Nephron (organoid): ENCODE data around the gene GKAP1.
"Not testable (repeated sequence)": the region's sequence is repeated elsewhere in the genome, so short reads cannot be mapped to it uniquely, and the experiment has no call there.

Source experiments
- H3K27ac Mint-ChIP-seq, 3 experiments: 2 replicates each; pipeline ENCODE4 v1.8.0; 2020; ENCODE audit warnings: mixed read lengths in 3 of 3, mild to moderate bottlenecking in 2 of 3, moderate library complexity in 1 of 3
- H3K27me3 Mint-ChIP-seq: 2 replicates; pipeline ENCODE4 v1.8.0; 2021; ENCODE audit warnings: low read depth, mild to moderate bottlenecking, moderate library complexity, mixed read lengths
- H3K36me3 Mint-ChIP-seq: 2 replicates; pipeline ENCODE4 v1.8.0; 2020; ENCODE audit warnings: low read depth, mixed read lengths
- H3K4me1 Mint-ChIP-seq: 2 replicates; pipeline ENCODE4 v1.8.0; 2020; ENCODE audit warnings: mixed read lengths
- H3K4me3 Mint-ChIP-seq, 3 experiments: 2 replicates each; pipeline ENCODE4 v1.8.0; 2020; ENCODE audit warnings: mild to moderate bottlenecking in 3 of 3, mixed read lengths in 3 of 3, moderate library complexity in 2 of 3
- H3K9me3 Mint-ChIP-seq: 2 replicates; pipeline ENCODE4 v1.8.0; 2020; ENCODE audit warnings: mixed read lengths
- CTCF ChIP-seq, 3 experiments: fragments of 200-600 bp; sonication (generic); IDR thresholded peaks; one replicate each; pipeline ENCODE4 v1.5.0; 2021; ENCODE audit warnings: antibody characterized with exemption in 3 of 3; ENCODE audit not compliant: unreplicated experiment in 3 of 3

GKAP1 gene

GRCh38 chr9:83817356-83818278 is at the start of gene GKAP1:
TSS of gene GKAP1 (minus strand) at chr9:83817769. CDS start at chr9:83806517, 11,252 bp downstream.
- not testable (repeated sequence) for H3K27me3 Mint-ChIP-seq
- H3K4me3 Mint-ChIP-seq = peak within 1 kb of the TSS; percentile 85 to 92 (median 87)

GRCh38 chr9:83849895-83850294 is 32.3 kb upstream of the GKAP1 start:
- not testable (repeated sequence) for H3K27ac Mint-ChIP-seq, H3K9me3 Mint-ChIP-seq, H3K4me1 Mint-ChIP-seq, H3K27me3 Mint-ChIP-seq, H3K4me3 Mint-ChIP-seq
- peaks cover 33% of the 10 kb centered on the region for H3K36me3 Mint-ChIP-seq

More at GRCh38 chr9:83817356-83818278, at the start of gene GKAP1:
- H3K9me3 Mint-ChIP-seq, H3K4me1 Mint-ChIP-seq, H3K36me3 Mint-ChIP-seq: not testable (repeated sequence)
- H3K27ac Mint-ChIP-seq = peak within 1 kb of the TSS; percentile 29 to 75 (median 64)

DNA sequence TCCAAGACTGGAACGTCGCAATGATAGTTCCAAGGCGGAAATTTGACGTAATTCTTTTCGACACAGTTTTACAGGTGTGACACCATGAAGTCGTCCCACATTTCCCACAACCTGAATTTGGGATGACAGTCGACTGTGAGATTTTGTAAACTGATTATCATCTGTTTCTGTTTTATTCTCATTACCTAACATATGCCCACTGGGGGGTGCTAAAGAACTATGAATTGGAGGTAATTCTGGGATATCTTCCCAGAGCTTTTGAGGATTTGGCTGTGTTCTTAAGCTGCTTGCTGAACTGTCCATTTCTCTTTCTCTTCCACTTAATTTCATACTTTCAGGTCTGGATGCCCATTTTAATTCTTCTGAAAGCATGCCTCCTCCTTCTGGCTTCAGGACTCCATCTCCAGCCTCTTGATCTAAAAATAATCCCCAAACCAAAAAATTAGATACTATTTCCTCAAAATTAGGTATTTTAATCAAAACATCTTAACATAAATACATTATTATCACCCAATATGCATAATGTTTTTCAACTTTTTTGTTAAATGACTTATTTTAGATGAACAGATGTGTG is 19.6 kb upstream of the GKAP1 start:
- H3K4me1 Mint-ChIP-seq, H3K4me3 Mint-ChIP-seq, H3K27ac Mint-ChIP-seq, H3K9me3 Mint-ChIP-seq, H3K27me3 Mint-ChIP-seq, H3K36me3 Mint-ChIP-seq: not testable (repeated sequence)
- peak in 1 of 3 experiments; percentile 17 for TF ChIP-seq CTCF (IDR thresholded peaks at IDR 0.05; ENCODE audit: unreplicated experiment in 3 of 3)

GRCh38 chr9:83830426-83831071 is 13.0 kb upstream of the GKAP1 start:
- not testable (repeated sequence) for H3K9me3 Mint-ChIP-seq, H3K27ac Mint-ChIP-seq, H3K36me3 Mint-ChIP-seq, H3K27me3 Mint-ChIP-seq, H3K4me1 Mint-ChIP-seq, H3K4me3 Mint-ChIP-seq
- TF ChIP-seq CTCF (IDR thresholded peaks at IDR 0.05; ENCODE audit: unreplicated experiment in 3 of 3) = peak in 1 of 3 experiments; percentile 27

- H3K9me3 Mint-ChIP-seq, H3K27me3 Mint-ChIP-seq, H3K4me1 Mint-ChIP-seq, H3K4me3 Mint-ChIP-seq, H3K36me3 Mint-ChIP-seq, H3K27ac Mint-ChIP-seq: not testable (repeated sequence)
Observed at GRCh38 chr9:83824986-83825623, 7.5 kb upstream of the GKAP1 start.

DNA sequence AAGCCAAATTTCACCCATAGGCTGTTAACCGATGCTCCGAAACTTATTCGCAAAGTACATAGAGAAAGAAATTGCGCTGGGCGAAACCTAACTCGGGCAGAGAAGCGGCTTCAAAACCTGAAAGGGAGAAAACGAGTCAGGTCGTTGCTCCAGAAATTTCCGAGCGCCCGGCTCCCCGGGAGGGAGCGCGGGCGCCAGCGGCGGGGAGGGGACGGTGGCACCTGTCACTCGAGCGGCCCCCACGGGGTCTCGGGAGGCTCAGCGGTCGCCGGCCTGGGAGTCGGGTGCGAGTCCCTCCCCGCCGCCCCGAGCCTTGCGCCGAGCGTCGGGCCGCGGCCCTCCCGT is 586 bp downstream of the GKAP1 start:
- H3K27me3 Mint-ChIP-seq, H3K4me1 Mint-ChIP-seq, H3K36me3 Mint-ChIP-seq, H3K9me3 Mint-ChIP-seq: not testable (repeated sequence)
- Mint-ChIP-seq H3K4me3 (peak overlapping the region; percentile 85 to 92 (median 87)), H3K27ac (peak overlapping the region; percentile 29 to 64 (median 57))

GRCh38 chr9:83815120-83815519 is 2.4 kb downstream of the GKAP1 start:
- H3K27me3 Mint-ChIP-seq, H3K4me1 Mint-ChIP-seq, H3K27ac Mint-ChIP-seq, H3K36me3 Mint-ChIP-seq, H3K9me3 Mint-ChIP-seq: not testable (repeated sequence)
- H3K4me3 Mint-ChIP-seq = peak overlapping the region; percentile 39 to 55 (median 49)

DNA sequence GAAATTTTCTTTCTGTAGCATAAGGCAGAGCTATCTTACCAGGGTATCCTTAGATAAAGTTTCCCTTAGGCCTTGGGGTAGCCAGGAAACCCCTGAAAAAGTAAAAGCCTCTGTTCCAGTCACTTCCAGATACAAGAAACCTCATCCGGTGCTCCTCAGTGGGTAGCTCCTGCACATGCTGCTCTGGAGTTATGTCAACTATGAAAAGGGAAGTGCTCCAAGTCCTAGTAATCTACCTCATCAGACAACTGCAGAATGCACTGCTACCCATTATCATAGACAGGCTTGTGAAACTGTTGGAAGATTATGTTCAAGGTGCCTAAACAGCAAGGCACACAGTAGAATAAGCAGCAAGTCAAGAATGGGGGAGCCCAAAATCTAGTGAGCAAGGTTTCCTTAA is 8.4 kb downstream of the GKAP1 start:
- not testable (repeated sequence) for H3K27ac Mint-ChIP-seq, H3K4me1 Mint-ChIP-seq, H3K27me3 Mint-ChIP-seq, H3K4me3 Mint-ChIP-seq, H3K9me3 Mint-ChIP-seq
- peaks cover 22% of the 10 kb centered on the region for H3K36me3 Mint-ChIP-seq

DNA sequence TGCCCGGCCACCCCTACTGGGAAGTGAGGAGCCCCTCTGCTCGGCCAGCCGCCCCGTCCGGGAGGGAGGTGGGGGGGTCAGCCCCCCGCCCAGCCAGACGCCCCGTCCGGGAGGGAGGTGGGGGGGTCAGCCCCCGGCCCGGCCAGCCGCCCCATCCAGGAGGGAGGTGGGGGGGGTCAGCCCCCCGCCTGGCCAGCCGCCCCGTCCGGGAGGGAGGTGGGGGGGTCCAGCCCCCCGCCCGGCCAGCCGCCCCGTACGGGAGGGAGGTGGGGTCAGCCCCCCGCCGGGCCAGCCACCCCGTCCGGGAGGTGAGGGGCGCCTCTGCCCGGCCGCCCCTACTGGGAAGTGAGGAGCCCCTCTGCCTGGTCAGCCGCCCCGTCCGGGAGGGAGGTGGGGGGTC is 13.1 kb downstream of the GKAP1 start:
- H3K36me3 Mint-ChIP-seq = peaks cover 44% of the 10 kb centered on the region
- not testable (repeated sequence) for H3K27ac Mint-ChIP-seq, H3K9me3 Mint-ChIP-seq, H3K4me1 Mint-ChIP-seq, H3K27me3 Mint-ChIP-seq, H3K4me3 Mint-ChIP-seq

- H3K27ac Mint-ChIP-seq, H3K27me3 Mint-ChIP-seq, H3K9me3 Mint-ChIP-seq, H3K4me1 Mint-ChIP-seq, H3K4me3 Mint-ChIP-seq: not testable (repeated sequence)
- peaks cover 45% of the 10 kb centered on the region for H3K36me3 Mint-ChIP-seq
Observed at GRCh38 chr9:83803941-83804340, 13.6 kb downstream of the GKAP1 start.
